ENCODE measurements around the gene RHOT1. TPM values are rescaled to one million over a fixed set of nuclear protein-coding genes. Genes with fewer than 3 reads are reported as not detected.
"Not testable (repeated sequence)": the region's sequence is repeated elsewhere in the genome, so short reads cannot be mapped to it uniquely, and the experiment has no call there.

RHOT1 gene
- total and polyA plus RNA-seq, 3 experiments from 2014 or later: 20.6 to 31.2 (median 22.5) TPM

DNA sequence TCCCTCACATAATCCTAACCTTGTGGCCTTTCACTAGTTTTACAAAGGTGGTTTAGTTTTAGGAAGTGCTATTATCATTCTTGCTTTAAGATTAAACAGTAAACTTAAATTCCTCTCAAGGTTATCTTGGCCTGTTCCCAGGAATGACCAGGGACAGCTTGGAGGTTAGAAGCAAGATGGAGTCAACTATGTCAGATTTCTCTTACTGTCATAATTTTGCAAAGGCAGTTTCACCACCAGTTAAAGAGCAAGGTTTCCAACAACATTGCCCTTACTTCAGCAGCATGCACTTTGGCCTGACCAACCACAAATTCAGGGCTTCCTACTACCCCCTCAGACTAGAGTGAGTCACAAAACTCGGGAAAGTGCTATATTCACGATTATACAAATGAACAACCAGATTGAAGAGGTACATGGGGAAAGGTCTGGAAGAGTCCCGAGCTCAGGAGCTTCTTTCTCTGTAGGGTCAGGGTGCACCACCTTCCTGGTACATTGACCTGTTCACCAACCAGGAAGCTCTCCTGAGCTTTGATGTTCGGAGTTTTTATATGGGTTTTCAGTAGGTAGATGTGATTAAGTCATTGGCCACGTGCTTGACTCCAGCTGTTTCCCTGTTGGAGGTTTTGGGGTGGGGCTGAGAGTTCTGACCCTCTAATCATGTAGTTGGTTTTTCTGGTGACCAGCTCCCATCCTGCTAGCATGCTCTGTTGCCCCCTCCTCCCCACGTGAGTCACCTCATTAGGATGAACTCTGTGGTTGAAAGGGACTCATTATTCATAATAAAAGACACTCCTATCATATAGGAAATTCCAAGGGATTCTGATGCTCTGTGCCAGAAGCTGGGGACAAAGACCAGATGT is 19.4 kb downstream of the RHOT1 start:
- POLR2A ChIA-PET: interaction anchor here (0.7 kb wide), 1 partner anchor 50 kb away, joined by 3 read pairs; no protein-coding TSS in a partner anchor
- no peak overlapping the region for H3K27ac ChIP-seq (ENCODE audit: low read depth, low read length)
- DNase-seq: no peak
- no peak overlapping the region for H3K4me3 ChIP-seq (ENCODE audit: low read length)
- peak overlapping the region in 2 of 8 donors; percentile 29 to 61 for H3K27ac Mint-ChIP-seq
- H3K36me3 Mint-ChIP-seq: peaks cover 11 to 51% (median 14%) of the 10 kb centered on the region in 3 donors
- H3K27me3 ChIP-seq (ENCODE audit: insufficient read depth, low read length, poor library complexity, severe bottlenecking): no peaks in the 10 kb centered on the region
- H3K4me3 Mint-ChIP-seq: no peak overlapping the region
- H3K27me3 Mint-ChIP-seq: no peaks in the 10 kb centered on the region
- peaks cover under 1 to 3% (median 3%) of the 10 kb centered on the region in 5 donors for H3K9me3 Mint-ChIP-seq
- H3K36me3 ChIP-seq (ENCODE audit: insufficient read depth, low read length): no peaks in the 10 kb centered on the region
- H3K4me1 Mint-ChIP-seq: peaks cover 0 to 8% (median 7%) of the 10 kb centered on the region in 3 donors
- H3K9me3 ChIP-seq (ENCODE audit: low read length): no peaks in the 10 kb centered on the region
- no peaks in the 10 kb centered on the region for H3K4me1 ChIP-seq (ENCODE audit: insufficient read depth, low read length)
- CTCF ChIA-PET: interaction anchor here (1.0 kb wide), 1 partner anchor 20 kb away, joined by 3 read pairs; no protein-coding TSS in a partner anchor

GRCh38 chr17:32174889-32175288 is 32.6 kb downstream of the RHOT1 start:
- no peaks in the 10 kb centered on the region for H3K36me3 ChIP-seq (ENCODE audit: insufficient read depth, low read length)
- ChIA-PET POLR2A (no interaction called here), CTCF (no interaction called here)
- H3K36me3 Mint-ChIP-seq: peaks cover 18 to 52% (median 20%) of the 10 kb centered on the region in 3 donors
- no peaks in the 10 kb centered on the region for H3K9me3 ChIP-seq (ENCODE audit: low read length)
- H3K4me3 ChIP-seq (ENCODE audit: low read length): no peak overlapping the region
- no peaks in the 10 kb centered on the region for H3K27me3 ChIP-seq (ENCODE audit: insufficient read depth, low read length, poor library complexity, severe bottlenecking)
- no peaks in the 10 kb centered on the region for H3K27me3 Mint-ChIP-seq
- peaks cover 0 to 6% (median 0%) of the 10 kb centered on the region in 3 donors for H3K4me1 Mint-ChIP-seq
- DNase-seq: no peak
- no peaks in the 10 kb centered on the region for H3K4me1 ChIP-seq (ENCODE audit: insufficient read depth, low read length)
- no peak overlapping the region for H3K27ac ChIP-seq (ENCODE audit: low read depth, low read length)
- H3K4me3 Mint-ChIP-seq: no peak overlapping the region
- peak overlapping the region in 3 of 8 donors; percentile 11 to 73 (median 37) for H3K27ac Mint-ChIP-seq
- no peaks in the 10 kb centered on the region for H3K9me3 Mint-ChIP-seq

- DNase-seq; H3K4me1 ChIP-seq (ENCODE audit: insufficient read depth, low read length); H3K4me1 Mint-ChIP-seq; H3K9me3 Mint-ChIP-seq; POLR2A ChIA-PET; H3K9me3 ChIP-seq (ENCODE audit: low read length); H3K27me3 Mint-ChIP-seq; H3K27ac ChIP-seq (ENCODE audit: low read depth, low read length); CTCF ChIA-PET; H3K4me3 Mint-ChIP-seq; H3K27me3 ChIP-seq (ENCODE audit: insufficient read depth, low read length, poor library complexity, severe bottlenecking); H3K27ac Mint-ChIP-seq; H3K36me3 ChIP-seq (ENCODE audit: insufficient read depth, low read length); H3K4me3 ChIP-seq (ENCODE audit: low read length): not testable (repeated sequence)
- H3K36me3 Mint-ChIP-seq: peaks cover 23 to 69% (median 25%) of the 10 kb centered on the region in 3 donors
These were observed 36.4 kb downstream of the RHOT1 start for GRCh38 chr17:32178679-32179078.

- H3K4me3 ChIP-seq (ENCODE audit: low read length); H3K9me3 ChIP-seq (ENCODE audit: low read length); H3K27ac Mint-ChIP-seq; H3K36me3 ChIP-seq (ENCODE audit: insufficient read depth, low read length); H3K27me3 ChIP-seq (ENCODE audit: insufficient read depth, low read length, poor library complexity, severe bottlenecking); DNase-seq; H3K9me3 Mint-ChIP-seq; H3K27me3 Mint-ChIP-seq; H3K4me1 ChIP-seq (ENCODE audit: insufficient read depth, low read length); POLR2A ChIA-PET; H3K27ac ChIP-seq (ENCODE audit: low read depth, low read length); H3K4me3 Mint-ChIP-seq; H3K4me1 Mint-ChIP-seq; CTCF ChIA-PET: not testable (repeated sequence)
- H3K36me3 Mint-ChIP-seq: peaks cover 23 to 68% (median 27%) of the 10 kb centered on the region in 3 donors
These were observed 36.8 kb downstream of the RHOT1 start for GRCh38 chr17:32179103-32179502.

GRCh38 chr17:32179526-32179925 is 37.2 kb downstream of the RHOT1 start:
- H3K9me3 ChIP-seq (ENCODE audit: low read length); CTCF ChIA-PET; H3K9me3 Mint-ChIP-seq; DNase-seq; H3K4me1 ChIP-seq (ENCODE audit: insufficient read depth, low read length); H3K27me3 ChIP-seq (ENCODE audit: insufficient read depth, low read length, poor library complexity, severe bottlenecking); H3K27me3 Mint-ChIP-seq; H3K4me1 Mint-ChIP-seq; POLR2A ChIA-PET; H3K36me3 ChIP-seq (ENCODE audit: insufficient read depth, low read length); H3K27ac Mint-ChIP-seq; H3K4me3 ChIP-seq (ENCODE audit: low read length); H3K27ac ChIP-seq (ENCODE audit: low read depth, low read length); H3K4me3 Mint-ChIP-seq: not testable (repeated sequence)
- peaks cover 23 to 66% (median 27%) of the 10 kb centered on the region in 3 donors for H3K36me3 Mint-ChIP-seq

- H3K36me3 Mint-ChIP-seq: peaks cover 21 to 63% (median 23%) of the 10 kb centered on the region in 3 donors
- H3K9me3 ChIP-seq (ENCODE audit: low read length); CTCF ChIA-PET; H3K9me3 Mint-ChIP-seq; H3K27me3 Mint-ChIP-seq; H3K4me1 ChIP-seq (ENCODE audit: insufficient read depth, low read length); H3K4me1 Mint-ChIP-seq; DNase-seq; H3K36me3 ChIP-seq (ENCODE audit: insufficient read depth, low read length); H3K4me3 ChIP-seq (ENCODE audit: low read length); H3K27ac ChIP-seq (ENCODE audit: low read depth, low read length); H3K4me3 Mint-ChIP-seq; POLR2A ChIA-PET; H3K27me3 ChIP-seq (ENCODE audit: insufficient read depth, low read length, poor library complexity, severe bottlenecking); H3K27ac Mint-ChIP-seq: not testable (repeated sequence)
These were observed 38.0 kb downstream of the RHOT1 start for GRCh38 chr17:32180262-32180661.

GRCh38 chr17:32185875-32186274 is 43.6 kb downstream of the RHOT1 start:
- H3K27ac ChIP-seq (ENCODE audit: low read depth, low read length): no peak overlapping the region
- peak overlapping the region in 1 of 8 donors; percentile 57 for H3K27ac Mint-ChIP-seq
- H3K4me1 ChIP-seq (ENCODE audit: insufficient read depth, low read length): no peaks in the 10 kb centered on the region
- no peaks in the 10 kb centered on the region for H3K27me3 Mint-ChIP-seq
- H3K36me3 Mint-ChIP-seq: peaks cover 4 to 45% (median 11%) of the 10 kb centered on the region in 3 donors
- no peaks in the 10 kb centered on the region for H3K36me3 ChIP-seq (ENCODE audit: insufficient read depth, low read length)
- no peak overlapping the region for H3K4me3 Mint-ChIP-seq
- H3K27me3 ChIP-seq (ENCODE audit: insufficient read depth, low read length, poor library complexity, severe bottlenecking): no peaks in the 10 kb centered on the region
- H3K4me1 Mint-ChIP-seq: peaks cover 0 to 3% (median 0%) of the 10 kb centered on the region in 3 donors
- H3K9me3 ChIP-seq (ENCODE audit: low read length): no peaks in the 10 kb centered on the region
- no peak overlapping the region for H3K4me3 ChIP-seq (ENCODE audit: low read length)
- CTCF ChIA-PET: interaction anchor here (1.6 kb wide), 1 partner anchor 15 kb away, joined by 4 read pairs; no protein-coding TSS in a partner anchor
- no peak for DNase-seq
- POLR2A ChIA-PET: no interaction called here
- no peaks in the 10 kb centered on the region for H3K9me3 Mint-ChIP-seq

DNA sequence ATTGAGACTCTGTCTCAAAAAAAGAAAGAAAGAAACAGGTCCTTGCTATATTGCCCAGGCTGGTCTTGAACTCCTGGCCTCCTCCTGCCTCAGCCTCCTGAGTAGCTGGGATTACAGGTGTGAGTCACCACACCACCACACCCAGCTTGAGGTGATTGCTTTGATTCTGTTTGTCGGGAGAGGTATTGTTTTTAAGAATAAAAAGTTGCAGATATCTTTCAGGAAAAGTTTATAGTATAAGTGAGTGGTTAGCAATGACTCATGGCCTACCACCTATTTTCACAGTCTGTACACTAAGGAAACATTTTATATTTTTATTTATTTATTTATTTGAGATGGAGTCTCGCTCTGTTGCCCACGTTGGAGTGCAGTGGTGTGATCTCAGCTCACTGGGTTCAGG is 45.0 kb downstream of the RHOT1 start:
- Histone ChIP-seq H3K9me3 (ENCODE audit: low read length) (no peaks in the 10 kb centered on the region), H3K36me3 (ENCODE audit: insufficient read depth, low read length) (no peaks in the 10 kb centered on the region), H3K27ac (ENCODE audit: low read depth, low read length) (no peak overlapping the region), H3K4me3 (ENCODE audit: low read length) (no peak overlapping the region), H3K27me3 (ENCODE audit: insufficient read depth, low read length, poor library complexity, severe bottlenecking) (no peaks in the 10 kb centered on the region), H3K4me1 (ENCODE audit: insufficient read depth, low read length) (no peaks in the 10 kb centered on the region)
- Mint-ChIP-seq H3K27me3 (no peaks in the 10 kb centered on the region), H3K9me3 (no peaks in the 10 kb centered on the region), H3K36me3 (peaks cover 0 to 45% (median 3%) of the 10 kb centered on the region in 3 donors), H3K27ac (no peak overlapping the region), H3K4me3 (no peak overlapping the region), H3K4me1 (no peaks in the 10 kb centered on the region)
- POLR2A ChIA-PET: no interaction called here
- no peak for DNase-seq
- CTCF ChIA-PET: interaction anchor here (1.6 kb wide), 1 partner anchor 14 kb away, joined by 4 read pairs; no protein-coding TSS in a partner anchor

Measured in CD8-positive, alpha-beta memory T cell (primary cell).